Right ventricle myocardium superior (tissue), 1 donor: ENCODE measurements around the gene ITGB3. TPM values are rescaled to one million over a fixed set of nuclear protein-coding genes. Genes with fewer than 3 reads are reported as not detected.
"Not testable (repeated sequence)": the region's sequence is repeated elsewhere in the genome, so short reads cannot be mapped to it uniquely, and the experiment has no call there.

Experiments
- ATAC-seq: fragments of 200-7000 bp; cut with Tn5 transposase; one replicate; pipeline ENCODE4 v1.9.1; 2020; ENCODE audit warnings: mild to moderate bottlenecking; ENCODE audit not compliant: poor library complexity
- DNase-seq: peaks from one replicate; pipeline ENCODE4 v3.0.0-alpha.2; 2020
- intact Hi-C: fragments of 100-400 bp; cut with DNase I; formaldehyde crosslinking; loops from one replicate; pipeline ENCODE4 v1.11.2; 2022
- long read RNA-seq: library from polyadenylated mRNA; unstranded; transcript quantifications from one replicate; pipeline ENCODE4 v2.0.0, GENCODE V29; 2021
- total RNA-seq: library from RNA; stranded (reverse); fragmentation: NEBNext Ultra II Directional; extraction: Animal tissue kit (Norgen Biotek cat#: 25700); gene quantifications from one replicate; pipeline ENCODE4 v1.2.1, GENCODE V29; 2021
- donor health status: DM: no; HTN: yes; CAD: no; lungs with severe emphysema.

ITGB3 gene
- 2.7 TPM for total RNA-seq
- long read RNA-seq, partial matches to known transcripts = 5 of 6 reads
- long read RNA-seq, other reads (novel, unspliced or antisense) = 1 of 6 reads

GRCh38 chr17:47253541-47254402 lies at the start of gene ITGB3:
Gene ITGB3, plus strand, starts transcription at chr17:47253827. Its CDS starts 35 bp downstream, at chr17:47253862.
- intact Hi-C loops = no loop called here
- ATAC-seq (peak; percentile 99), DNase-seq (peak; percentile 87)

GRCh38 chr17:47203984-47204721 lies 49.5 kb upstream of the ITGB3 start:
- no peak for ATAC-seq
- no peak for DNase-seq
- intact Hi-C loops = no loop called here

- DNase-seq = no peak
Observed at GRCh38 chr17:47204722-47205418, 48.8 kb upstream of the ITGB3 start.

GRCh38 chr17:47205419-47205963 lies 48.1 kb upstream of the ITGB3 start:
- intact Hi-C loops = no loop called here
- peak; percentile 56 for DNase-seq
- peak; percentile 62 for ATAC-seq

More at GRCh38 chr17:47204722-47205418, 48.8 kb upstream of the ITGB3 start:
- ATAC-seq = peak; percentile 79
- intact Hi-C loops = no loop called here

- ATAC-seq (no peak), DNase-seq (no peak)
Observed at GRCh38 chr17:47207143-47208067, 46.2 kb upstream of the ITGB3 start.

GRCh38 chr17:47208744-47209488 lies 44.7 kb upstream of the ITGB3 start, which contains the start of gene MYL4:
Gene MYL4, plus strand, starts transcription at chr17:47209348. Its CDS starts 75 bp downstream, at chr17:47209423.
- DNase-seq (no peak), ATAC-seq (no peak)
- intact Hi-C loops = no loop called here

More at GRCh38 chr17:47207143-47208067, 46.2 kb upstream of the ITGB3 start:
- intact Hi-C loops = no loop called here

- intact Hi-C loops = no loop called here
- ATAC-seq (no peak), DNase-seq (no peak)
Observed at GRCh38 chr17:47209499-47209898, 44.1 kb upstream of the ITGB3 start.

- DNase-seq = no peak
- intact Hi-C loops = no loop called here
Observed at GRCh38 chr17:47210105-47210504, 43.5 kb upstream of the ITGB3 start.

GRCh38 chr17:47210779-47211178 lies 42.8 kb upstream of the ITGB3 start:
- intact Hi-C loops = no loop called here
- DNase-seq (no peak), ATAC-seq (no peak)

More at GRCh38 chr17:47210105-47210504, 43.5 kb upstream of the ITGB3 start:
- peak; percentile 44 for ATAC-seq

- intact Hi-C loops = no loop called here
- ATAC-seq = no peak
Observed at GRCh38 chr17:47212458-47212857, 41.2 kb upstream of the ITGB3 start.

GRCh38 chr17:47213540-47213939 lies 40.1 kb upstream of the ITGB3 start:
- intact Hi-C loops = no loop called here
- no peak for ATAC-seq
- no peak for DNase-seq

More at GRCh38 chr17:47212458-47212857, 41.2 kb upstream of the ITGB3 start:
- no peak for DNase-seq

- intact Hi-C loops = no loop called here
- ATAC-seq (no peak), DNase-seq (no peak)
Observed at GRCh38 chr17:47214931-47215330, 38.7 kb upstream of the ITGB3 start.

GRCh38 chr17:47216821-47217220 lies 36.8 kb upstream of the ITGB3 start:
- intact Hi-C loops, DNase-seq: not testable (repeated sequence)

GRCh38 chr17:47217279-47217678 lies 36.3 kb upstream of the ITGB3 start:
- intact Hi-C loops, ATAC-seq, DNase-seq: not testable (repeated sequence)

More at GRCh38 chr17:47216821-47217220, 36.8 kb upstream of the ITGB3 start:
- ATAC-seq = not testable (repeated sequence)

GRCh38 chr17:47218896-47219430 lies 34.7 kb upstream of the ITGB3 start:
- peak; percentile 72 for ATAC-seq
- intact Hi-C loops = no loop called here
- DNase-seq = no peak

- intact Hi-C loops = no loop called here
- peak; percentile 38 for ATAC-seq
Observed at GRCh38 chr17:47219621-47220475, 33.8 kb upstream of the ITGB3 start.

More at GRCh38 chr17:47219621-47220475, 33.8 kb upstream of the ITGB3 start:
- DNase-seq = no peak
